Retinal pigment epithelial cell (primary cell): Measurements from ENCODE around the gene PURA.

Experiments used
- DNase-seq: peaks from one replicate; pipeline ENCODE4 v3.0.0-alpha.2; 2010; ENCODE audit warnings: low read depth
- H3K4me3 ChIP-seq: 2 replicates; pipeline ENCODE4 v1.5.1; 2011; ENCODE audit warnings: mild to moderate bottlenecking, low read length, control low read depth, moderate library complexity
- TF ChIP-seq, protein P1 (sequence below): conservative IDR thresholded peaks from 2 replicates; pipeline ENCODE4 v1.5.1; 2011; ENCODE audit warnings: low read depth, low read length, control low read depth, inconsistent platforms

The PURA gene

DNA sequence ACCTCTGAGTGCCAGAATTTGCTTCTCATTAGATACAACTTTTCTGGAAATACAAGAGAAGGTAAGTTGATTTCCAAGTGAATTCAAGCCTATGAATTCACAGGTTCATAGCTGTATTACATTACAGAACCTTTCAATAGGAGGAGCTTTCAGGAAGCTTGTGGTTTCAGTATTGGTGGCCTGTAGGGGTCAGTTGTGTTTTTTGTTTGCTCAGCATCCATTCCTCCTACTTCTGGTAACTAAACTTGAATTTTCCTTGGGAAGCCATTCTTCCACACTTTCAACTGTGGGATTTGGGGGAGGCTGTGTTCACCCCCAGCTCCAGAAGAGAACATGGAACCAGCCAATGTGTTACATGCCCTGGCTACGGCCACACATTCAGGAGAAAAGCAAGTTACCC, 55.5 kb downstream of the PURA start:
- TF ChIP-seq, protein P1, sequence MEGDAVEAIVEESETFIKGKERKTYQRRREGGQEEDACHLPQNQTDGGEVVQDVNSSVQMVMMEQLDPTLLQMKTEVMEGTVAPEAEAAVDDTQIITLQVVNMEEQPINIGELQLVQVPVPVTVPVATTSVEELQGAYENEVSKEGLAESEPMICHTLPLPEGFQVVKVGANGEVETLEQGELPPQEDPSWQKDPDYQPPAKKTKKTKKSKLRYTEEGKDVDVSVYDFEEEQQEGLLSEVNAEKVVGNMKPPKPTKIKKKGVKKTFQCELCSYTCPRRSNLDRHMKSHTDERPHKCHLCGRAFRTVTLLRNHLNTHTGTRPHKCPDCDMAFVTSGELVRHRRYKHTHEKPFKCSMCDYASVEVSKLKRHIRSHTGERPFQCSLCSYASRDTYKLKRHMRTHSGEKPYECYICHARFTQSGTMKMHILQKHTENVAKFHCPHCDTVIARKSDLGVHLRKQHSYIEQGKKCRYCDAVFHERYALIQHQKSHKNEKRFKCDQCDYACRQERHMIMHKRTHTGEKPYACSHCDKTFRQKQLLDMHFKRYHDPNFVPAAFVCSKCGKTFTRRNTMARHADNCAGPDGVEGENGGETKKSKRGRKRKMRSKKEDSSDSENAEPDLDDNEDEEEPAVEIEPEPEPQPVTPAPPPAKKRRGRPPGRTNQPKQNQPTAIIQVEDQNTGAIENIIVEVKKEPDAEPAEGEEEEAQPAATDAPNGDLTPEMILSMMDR: peak; percentile 36
- DNase-seq: no peak
- H3K4me3 ChIP-seq: no peak overlapping the region

DNA sequence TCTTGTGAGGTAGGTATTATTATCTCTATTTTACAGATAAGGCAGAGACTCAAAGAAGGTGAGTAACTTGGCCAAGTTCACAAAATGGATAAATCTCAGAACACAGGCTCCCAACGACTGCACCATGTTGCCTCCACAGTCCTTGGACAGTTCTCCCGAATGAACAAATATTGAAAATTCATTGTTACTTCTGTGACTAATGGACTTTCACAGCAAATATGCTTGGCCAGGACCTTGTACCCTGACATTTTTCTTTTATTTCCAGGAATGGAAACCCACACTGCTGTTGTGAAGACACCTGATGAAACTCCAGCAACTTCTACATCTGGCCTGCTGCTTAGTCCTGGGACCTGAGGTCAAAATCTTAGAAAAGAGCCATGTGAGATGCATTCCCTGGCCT, 58.6 kb downstream of the PURA start:
- DNase-seq: no peak
- TF ChIP-seq, protein P1: no peak
- H3K4me3 ChIP-seq: no peak overlapping the region

DNA sequence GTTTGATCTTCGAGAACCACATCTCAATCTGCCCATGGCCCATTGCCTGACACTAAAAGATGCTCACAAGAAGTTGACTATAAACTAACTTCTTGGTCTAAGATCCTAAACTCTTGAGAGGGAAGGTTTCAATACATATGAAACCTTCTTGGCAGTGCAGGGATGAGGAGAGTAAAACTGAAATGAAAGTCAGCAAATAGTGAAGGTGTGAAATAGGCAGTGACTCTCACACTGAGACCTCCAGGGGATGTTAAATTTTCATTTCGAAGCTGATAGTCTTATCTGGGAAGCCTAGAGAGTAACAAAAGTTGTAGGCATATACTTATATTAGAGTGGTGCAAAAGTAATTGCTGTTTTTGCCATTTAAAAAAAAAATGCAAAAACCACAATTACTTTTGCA, 60.1 kb downstream of the PURA start:
- DNase-seq: no peak
- TF ChIP-seq, protein P1: no peak
- no peak overlapping the region for H3K4me3 ChIP-seq

DNA sequence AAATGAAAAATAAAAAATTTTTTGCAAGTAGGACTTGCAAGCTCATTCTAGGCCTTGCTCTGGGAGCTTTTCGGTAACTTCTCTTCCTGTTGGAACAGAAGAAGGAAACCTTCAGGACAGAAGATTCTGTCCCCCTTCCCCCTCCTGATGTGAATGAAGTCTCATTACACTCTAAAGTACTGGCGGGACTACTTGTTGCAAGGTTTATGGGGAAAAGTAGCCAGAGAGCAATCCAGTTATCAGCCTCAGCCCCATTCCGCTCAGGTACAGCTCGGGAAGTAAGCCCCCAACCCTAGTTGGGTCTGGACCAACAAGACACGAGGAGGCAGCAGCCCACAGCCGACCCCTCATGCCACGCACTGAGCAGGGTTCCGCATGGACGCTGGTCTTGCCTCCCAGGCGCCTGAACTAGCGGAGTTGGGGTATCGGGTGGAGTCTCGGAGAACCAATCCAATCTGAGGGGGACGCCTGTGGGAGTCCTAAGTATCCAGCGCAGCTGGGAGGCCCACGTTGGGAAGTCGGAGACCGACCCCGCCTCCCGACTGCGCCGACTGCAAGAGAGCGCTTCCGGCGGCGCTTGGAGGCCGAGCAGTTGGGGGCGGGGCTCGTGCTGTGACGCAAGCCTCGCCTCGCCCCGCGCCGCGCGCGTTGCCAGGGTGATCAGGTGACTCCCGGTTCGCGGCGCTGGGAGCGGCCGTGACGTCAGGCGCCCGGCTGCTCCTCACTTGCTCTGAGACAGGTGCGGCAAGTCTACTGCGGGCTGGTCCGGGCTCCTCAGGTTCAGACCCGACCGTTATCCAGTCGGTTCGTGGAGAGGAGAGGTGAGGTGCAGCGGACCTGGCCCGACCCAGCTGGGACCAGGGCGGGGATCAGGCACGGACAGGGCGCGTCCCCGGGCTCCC, 60.8 kb downstream of the PURA start, which contains the start of gene CYSTM1:
Gene CYSTM1 (plus strand): TSS at position 724 of the 902 bp plus-strand sequence. CDS start 19,278 bp downstream, outside the sequence.
- DNase-seq: peak; percentile 86
- TF ChIP-seq, protein P1: no peak
- H3K4me3 ChIP-seq: peak within 1 kb of the TSS; percentile 98
